ENCODE data around the gene RPS6KL1. TPM values are rescaled to one million over a fixed set of nuclear protein-coding genes. Genes with fewer than 3 reads are reported as not detected.
A peak's percentile ranks its signal among the peaks of the same experiment; 100 is the strongest.

RPS6KL1 gene
- total and polyA plus RNA-seq, 8 donors: 4.0 to 23.8 (median 7.2) TPM

- Histone ChIP-seq H3K36me3 (no peaks in the 10 kb centered on the region), H3K4me3 (no peak overlapping the region), H3K9me3 (no peaks in the 10 kb centered on the region), H3K27ac (no peak overlapping the region), H3K27me3 (no peaks in the 10 kb centered on the region), H3K4me1 (peaks cover 0 to 3% (median 0%) of the 10 kb centered on the region in 3 donors)
- no peak for DNase-seq
- no peak for FAIRE-seq
- 81 to 86% methylated on average over 4 of the region's 4 CpGs for WGBS, 2 donors
- no peak for TF ChIP-seq CTCF (IDR thresholded peaks at IDR 0.05)
- intact Hi-C loops (cut with DNase I): loop anchor here in 2 of 3 donors (10.0 kb wide), 1 partner anchor 169 kb away; no protein-coding TSS in a partner anchor
- no peak for ATAC-seq
Observed at GRCh38 chr14:74915426-74915825, 7.6 kb downstream of the RPS6KL1 start.

DNA sequence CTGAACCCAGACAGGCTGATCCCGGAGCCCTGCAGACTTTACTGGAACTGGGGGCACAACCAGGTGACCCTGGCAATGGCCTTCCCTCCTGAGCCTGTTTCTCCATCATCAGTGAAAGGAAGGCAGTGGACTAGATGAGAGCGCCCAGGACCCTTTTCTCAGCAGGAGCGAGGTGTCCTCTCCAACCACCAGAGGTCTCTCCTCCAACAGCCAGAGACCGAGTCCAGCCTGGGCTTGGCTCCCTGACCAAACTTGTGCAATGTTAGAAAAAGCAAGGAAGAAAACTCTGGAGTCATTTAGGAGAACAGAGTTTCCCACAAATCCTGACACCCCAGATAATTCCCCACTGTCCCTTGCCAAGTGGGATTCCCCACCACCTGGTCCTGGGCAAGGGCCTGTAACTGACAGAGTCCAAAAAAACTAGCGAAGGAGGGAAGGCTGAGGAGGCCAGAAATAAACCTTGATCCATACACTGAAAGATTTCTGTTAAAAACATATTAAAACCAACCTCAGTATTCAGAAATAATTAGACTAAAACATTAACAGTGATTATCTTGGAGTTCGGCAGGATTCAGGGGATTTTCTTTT lies 9.0 kb downstream of the RPS6KL1 start:
- Histone ChIP-seq H3K36me3 (no peaks in the 10 kb centered on the region), H3K9me3 (no peaks in the 10 kb centered on the region), H3K27me3 (no peaks in the 10 kb centered on the region), H3K27ac (no peak overlapping the region), H3K4me1 (peaks cover 0 to 3% (median 0%) of the 10 kb centered on the region in 3 donors), H3K4me3 (no peak overlapping the region)
- FAIRE-seq: no peak
- DNase-seq: peak in 2 of 6 donors; percentile 44 to 57
- TF ChIP-seq CTCF (IDR thresholded peaks at IDR 0.05): peak; percentile 13 to 38 (median 21)
- WGBS, 2 donors: 62 to 66% methylated on average over 6 of the region's 6 CpGs
- ATAC-seq: peak in 3 of 4 donors; percentile 75 to 86 (median 78)
- intact Hi-C loops (cut with DNase I): loop anchor here in 2 of 3 donors (10.0 kb wide), 1 partner anchor 171 kb away; no protein-coding TSS in a partner anchor

DNA sequence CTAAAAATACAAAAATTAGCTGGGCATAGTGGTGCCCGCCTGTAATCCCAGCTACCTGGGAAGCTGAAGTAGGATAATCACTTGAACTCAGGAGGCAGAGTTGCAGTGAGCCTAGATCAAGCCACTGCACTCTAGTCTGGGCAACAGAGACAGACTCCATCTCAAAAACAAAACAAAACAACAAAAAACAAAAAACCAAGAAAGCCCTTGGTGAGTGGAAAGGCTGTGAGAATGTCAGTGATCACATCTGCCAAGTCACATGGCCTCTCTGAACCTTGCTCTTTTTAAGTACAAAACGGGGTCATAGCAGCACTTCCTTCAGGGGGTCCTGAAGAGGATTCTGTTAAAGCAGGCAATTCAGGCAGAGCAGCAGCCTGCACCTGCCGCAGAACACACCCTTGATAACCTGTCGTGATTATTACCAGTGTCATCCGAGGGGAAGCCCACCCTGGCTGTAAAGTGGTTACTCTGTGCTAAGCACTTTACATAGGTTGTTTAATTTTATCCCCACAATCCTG lies 9.6 kb downstream of the RPS6KL1 start:
- DNase-seq (no peak), ATAC-seq (no peak), FAIRE-seq (no peak)
- WGBS, 2 donors: 73 to 75% methylated on average over 5 of the region's 5 CpGs
- Histone ChIP-seq H3K36me3 (no peaks in the 10 kb centered on the region), H3K9me3 (no peaks in the 10 kb centered on the region), H3K27me3 (no peaks in the 10 kb centered on the region), H3K4me1 (peaks cover 0 to 3% (median 0%) of the 10 kb centered on the region in 3 donors), H3K27ac (no peak overlapping the region), H3K4me3 (no peak overlapping the region)
- intact Hi-C loops (cut with DNase I): loop anchor here in 2 of 3 donors (10.0 kb wide), 1 partner anchor 171 kb away; no protein-coding TSS in a partner anchor
- TF ChIP-seq CTCF (IDR thresholded peaks at IDR 0.05): no peak

DNA sequence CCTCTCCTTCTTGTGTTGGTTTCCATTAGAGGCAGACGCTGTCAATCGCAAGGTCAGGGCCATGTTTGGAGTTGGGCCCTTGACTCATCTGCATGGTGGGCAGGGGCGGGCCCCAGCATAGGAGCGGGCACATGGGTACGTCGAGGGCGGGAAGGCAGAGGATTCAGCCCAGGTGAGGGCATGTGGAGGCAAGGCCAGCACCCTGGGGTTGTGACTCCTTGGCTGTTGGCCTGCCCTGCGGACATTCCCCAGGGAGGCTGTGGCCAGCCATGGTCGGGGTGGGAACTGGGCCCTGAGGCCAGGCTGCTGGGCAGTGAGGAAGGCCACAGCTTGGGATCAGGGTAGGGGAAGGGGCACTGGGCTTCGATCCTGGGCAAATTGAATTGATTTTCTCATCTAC lies 10.3 kb downstream of the RPS6KL1 start:
- no peak for FAIRE-seq
- Histone ChIP-seq H3K4me1 (peaks cover 0 to 3% (median 0%) of the 10 kb centered on the region in 3 donors), H3K27ac (no peak overlapping the region), H3K36me3 (no peaks in the 10 kb centered on the region), H3K27me3 (no peaks in the 10 kb centered on the region), H3K4me3 (no peak overlapping the region), H3K9me3 (no peaks in the 10 kb centered on the region)
- no peak for ATAC-seq
- DNase-seq: peak in 1 of 6 donors; percentile 50
- intact Hi-C loops (cut with DNase I): loop anchor here in 2 of 3 donors (10.0 kb wide), 1 partner anchor 172 kb away; no protein-coding TSS in a partner anchor
- TF ChIP-seq CTCF (IDR thresholded peaks at IDR 0.05): no peak
- WGBS, 2 donors: 86 to 96% methylated on average over 10 of the region's 10 CpGs

DNA sequence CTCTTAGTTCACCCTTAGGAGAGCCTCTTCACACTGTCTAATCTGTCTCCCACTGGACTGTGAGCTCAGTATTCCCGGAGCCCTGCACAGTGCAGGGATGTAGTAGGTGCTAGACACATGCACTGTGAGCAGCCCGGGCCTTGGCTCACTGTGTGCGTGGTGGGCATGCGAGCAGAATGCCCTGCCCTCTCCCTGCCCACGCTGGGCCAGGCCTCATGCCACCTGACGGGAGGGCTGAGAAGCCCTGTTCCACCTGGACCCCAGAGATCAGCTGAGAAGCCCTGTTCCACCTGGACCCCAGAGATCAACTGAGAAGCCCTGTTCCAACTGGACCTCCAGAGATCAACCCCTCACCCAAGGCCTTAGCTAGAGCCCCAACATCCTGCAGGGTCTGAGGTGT lies 10.9 kb downstream of the RPS6KL1 start:
- no peak for FAIRE-seq
- intact Hi-C loops (cut with DNase I): loop anchor here in 2 of 3 donors (10.0 kb wide), 1 partner anchor 173 kb away; no protein-coding TSS in a partner anchor
- no peak overlapping the region for H3K4me3 ChIP-seq

More for the DNA sequence above, 10.9 kb downstream of the RPS6KL1 start:
- ATAC-seq: no peak
- Histone ChIP-seq H3K9me3 (no peaks in the 10 kb centered on the region), H3K36me3 (no peaks in the 10 kb centered on the region), H3K4me1 (peaks cover 0 to 3% (median 0%) of the 10 kb centered on the region in 3 donors), H3K27ac (no peak overlapping the region), H3K27me3 (no peaks in the 10 kb centered on the region)
- WGBS, 2 donors: 86 to 92% methylated on average over 6 of the region's 6 CpGs
- no peak for TF ChIP-seq CTCF (IDR thresholded peaks at IDR 0.05)
- DNase-seq: no peak

Measured in pancreas (tissue), 10 donors.